Chondrocyte (in vitro differentiated cells): ENCODE data around the gene GRM5. TPM values are rescaled to one million over a fixed set of nuclear protein-coding genes. Genes with fewer than 3 reads are reported as not detected.

Source experiments
- DNase-seq: peaks from one replicate; pipeline ENCODE4 v3.0.0; 2021; ENCODE audit warnings: mixed read lengths, low spot score
- H3K27ac Mint-ChIP-seq: one replicate; pipeline ENCODE4 v1.8.0; 2021; ENCODE audit warnings: mild to moderate bottlenecking, moderate library complexity, mixed read lengths; ENCODE audit not compliant: unreplicated experiment
- H3K27me3 Mint-ChIP-seq: 2 replicates; pipeline ENCODE4 v1.8.0; 2021; ENCODE audit warnings: low read depth, mixed read lengths
- H3K36me3 Mint-ChIP-seq: 2 replicates; pipeline ENCODE4 v1.8.0; 2021; ENCODE audit warnings: low read depth, mixed read lengths
- H3K4me1 Mint-ChIP-seq: 2 replicates; pipeline ENCODE4 v1.8.0; 2021; ENCODE audit warnings: low read depth, mild to moderate bottlenecking, mixed read lengths
- H3K4me3 Mint-ChIP-seq: one replicate; pipeline ENCODE4 v1.8.0; 2021; ENCODE audit warnings: mild to moderate bottlenecking, moderate library complexity, mixed read lengths; ENCODE audit not compliant: unreplicated experiment
- H3K9me3 Mint-ChIP-seq: 2 replicates; pipeline ENCODE4 v1.8.0; 2021; ENCODE audit warnings: low read depth, mixed read lengths
- total RNA-seq: library from RNA; stranded (reverse); gene quantifications from 3 replicates; pipeline ENCODE4 v1.2.1, GENCODE V29; 2021
- TF ChIP-seq, protein P1 (sequence below): fragments of 200-600 bp; sonication (generic); IDR thresholded peaks from 2 replicates; pipeline ENCODE4 v1.5.0; 2021; ENCODE audit warnings: antibody characterized with exemption, mild to moderate bottlenecking, moderate library complexity

GRM5 gene
- total RNA-seq, 1 donor from 2014 or later = 0.52 TPM

DNA sequence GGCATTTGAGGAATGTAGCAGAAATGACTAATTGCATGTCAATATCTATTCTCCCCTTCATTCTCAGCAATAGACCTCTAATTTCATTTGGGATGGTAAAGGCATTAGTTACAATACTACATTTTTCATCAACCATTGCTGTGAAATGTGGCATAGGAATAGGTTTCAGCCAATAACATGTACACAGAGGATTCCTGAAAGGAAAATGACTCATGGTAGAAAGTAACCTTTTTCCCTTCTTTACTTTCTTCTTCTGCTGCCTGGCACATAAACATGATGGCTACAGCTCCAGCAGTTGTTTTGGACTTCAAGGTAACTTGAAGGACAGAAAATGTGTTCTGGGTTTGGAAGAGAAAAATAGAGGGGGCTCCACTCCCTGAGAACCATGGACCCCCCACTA lies 496.4 kb downstream of the GRM5 start:
- H3K27me3 Mint-ChIP-seq = peaks cover 32% of the 10 kb centered on the region
- DNase-seq = no peak

DNA sequence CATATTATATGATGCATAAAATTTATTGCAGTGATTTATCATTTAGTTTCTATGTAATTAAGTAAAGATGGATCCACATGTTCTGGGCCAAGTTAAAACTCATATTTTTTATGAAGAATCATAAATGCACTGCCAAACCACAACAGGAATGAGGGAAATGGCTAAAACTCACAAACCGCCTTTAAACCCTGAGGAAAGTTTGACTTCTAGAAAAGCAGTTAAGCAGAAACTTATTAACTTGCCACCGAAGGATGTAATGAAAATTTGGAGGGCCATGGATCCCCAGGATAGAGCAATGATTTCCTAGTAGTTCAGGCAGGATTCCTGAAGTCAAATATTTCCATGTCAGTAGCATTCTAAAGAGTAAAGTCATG lies 510.0 kb downstream of the GRM5 start:
- Mint-ChIP-seq H3K27ac (no peak overlapping the region), H3K9me3 (no peaks in the 10 kb centered on the region), H3K36me3 (no peaks in the 10 kb centered on the region), H3K4me1 (peaks cover 8% of the 10 kb centered on the region), H3K4me3 (no peak overlapping the region), H3K27me3 (peaks cover 31% of the 10 kb centered on the region)
- DNase-seq = no peak
- TF ChIP-seq, protein P1, sequence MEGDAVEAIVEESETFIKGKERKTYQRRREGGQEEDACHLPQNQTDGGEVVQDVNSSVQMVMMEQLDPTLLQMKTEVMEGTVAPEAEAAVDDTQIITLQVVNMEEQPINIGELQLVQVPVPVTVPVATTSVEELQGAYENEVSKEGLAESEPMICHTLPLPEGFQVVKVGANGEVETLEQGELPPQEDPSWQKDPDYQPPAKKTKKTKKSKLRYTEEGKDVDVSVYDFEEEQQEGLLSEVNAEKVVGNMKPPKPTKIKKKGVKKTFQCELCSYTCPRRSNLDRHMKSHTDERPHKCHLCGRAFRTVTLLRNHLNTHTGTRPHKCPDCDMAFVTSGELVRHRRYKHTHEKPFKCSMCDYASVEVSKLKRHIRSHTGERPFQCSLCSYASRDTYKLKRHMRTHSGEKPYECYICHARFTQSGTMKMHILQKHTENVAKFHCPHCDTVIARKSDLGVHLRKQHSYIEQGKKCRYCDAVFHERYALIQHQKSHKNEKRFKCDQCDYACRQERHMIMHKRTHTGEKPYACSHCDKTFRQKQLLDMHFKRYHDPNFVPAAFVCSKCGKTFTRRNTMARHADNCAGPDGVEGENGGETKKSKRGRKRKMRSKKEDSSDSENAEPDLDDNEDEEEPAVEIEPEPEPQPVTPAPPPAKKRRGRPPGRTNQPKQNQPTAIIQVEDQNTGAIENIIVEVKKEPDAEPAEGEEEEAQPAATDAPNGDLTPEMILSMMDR = no peak

More for the DNA sequence above, 496.4 kb downstream of the GRM5 start:
- Mint-ChIP-seq H3K4me1 (no peaks in the 10 kb centered on the region), H3K9me3 (no peaks in the 10 kb centered on the region), H3K36me3 (no peaks in the 10 kb centered on the region), H3K4me3 (no peak overlapping the region), H3K27ac (no peak overlapping the region)
- TF ChIP-seq, protein P1 = no peak

DNA sequence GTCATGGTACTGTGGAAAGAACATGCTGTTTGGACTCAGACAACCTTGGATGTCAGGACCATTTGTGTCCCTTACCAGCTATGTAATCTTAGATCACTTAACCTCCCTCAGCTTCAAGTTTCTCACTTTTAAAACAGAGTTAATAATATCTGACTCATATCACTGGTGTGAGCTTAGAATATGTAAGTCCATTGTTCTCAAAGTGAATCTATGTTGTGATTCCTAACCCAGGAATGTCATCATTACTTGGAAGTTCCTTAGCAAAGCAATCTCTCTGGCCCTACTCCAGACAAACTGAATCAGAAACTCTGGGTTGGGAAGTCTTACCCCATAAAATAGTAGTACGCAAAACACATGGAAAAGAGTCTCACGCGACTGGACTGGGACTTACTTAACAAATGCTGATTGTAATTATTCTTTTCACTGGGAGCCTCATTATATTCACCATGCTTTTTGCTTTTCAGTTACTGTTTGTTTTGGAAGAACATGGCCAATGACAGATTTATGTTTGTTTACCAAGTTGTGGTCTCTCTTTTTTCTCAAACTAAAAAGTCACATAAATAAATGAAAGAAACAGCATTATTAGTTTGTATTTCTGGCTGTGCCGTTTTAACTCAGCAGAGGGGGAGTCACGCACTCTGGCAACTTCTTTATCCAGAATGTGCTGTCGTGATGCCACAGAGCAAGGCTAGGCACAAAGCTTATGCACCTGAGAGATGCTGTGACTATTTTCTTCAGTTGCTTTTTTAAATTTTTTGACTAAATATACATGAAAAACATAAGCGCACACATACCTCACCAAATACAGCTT lies 510.6 kb downstream of the GRM5 start:
- DNase-seq = no peak
- Mint-ChIP-seq H3K36me3 (no peaks in the 10 kb centered on the region), H3K27ac (no peak overlapping the region), H3K9me3 (no peaks in the 10 kb centered on the region), H3K27me3 (peaks cover 30% of the 10 kb centered on the region), H3K4me1 (peaks cover 8% of the 10 kb centered on the region), H3K4me3 (no peak overlapping the region)
- TF ChIP-seq, protein P1 = no peak

DNA sequence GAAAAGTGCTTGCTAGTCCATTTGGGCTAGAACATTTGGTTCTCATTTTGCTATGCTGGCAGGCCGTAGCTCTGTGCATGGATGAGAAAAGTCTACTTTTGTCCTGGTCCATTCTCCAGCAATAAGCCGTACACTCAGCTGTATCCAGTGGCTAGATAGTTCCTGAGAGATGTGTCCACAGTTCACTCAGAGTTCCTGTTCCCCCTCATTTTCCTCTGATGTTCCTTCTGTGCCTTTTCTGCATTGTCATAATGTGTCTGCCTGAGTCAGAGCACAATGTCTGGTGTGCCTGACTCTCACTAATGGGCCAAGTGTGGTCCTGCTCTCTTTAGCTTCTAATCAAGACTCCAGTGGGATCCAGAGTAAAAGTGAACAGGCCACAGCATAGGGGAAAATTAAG lies 512.6 kb downstream of the GRM5 start:
- H3K27ac Mint-ChIP-seq = no peak overlapping the region
- DNase-seq = no peak
- peaks cover 8% of the 10 kb centered on the region for H3K4me1 Mint-ChIP-seq
- no peak overlapping the region for H3K4me3 Mint-ChIP-seq
- TF ChIP-seq, protein P1 = no peak
- no peaks in the 10 kb centered on the region for H3K9me3 Mint-ChIP-seq
- H3K27me3 Mint-ChIP-seq = peaks cover 31% of the 10 kb centered on the region
- no peaks in the 10 kb centered on the region for H3K36me3 Mint-ChIP-seq

DNA sequence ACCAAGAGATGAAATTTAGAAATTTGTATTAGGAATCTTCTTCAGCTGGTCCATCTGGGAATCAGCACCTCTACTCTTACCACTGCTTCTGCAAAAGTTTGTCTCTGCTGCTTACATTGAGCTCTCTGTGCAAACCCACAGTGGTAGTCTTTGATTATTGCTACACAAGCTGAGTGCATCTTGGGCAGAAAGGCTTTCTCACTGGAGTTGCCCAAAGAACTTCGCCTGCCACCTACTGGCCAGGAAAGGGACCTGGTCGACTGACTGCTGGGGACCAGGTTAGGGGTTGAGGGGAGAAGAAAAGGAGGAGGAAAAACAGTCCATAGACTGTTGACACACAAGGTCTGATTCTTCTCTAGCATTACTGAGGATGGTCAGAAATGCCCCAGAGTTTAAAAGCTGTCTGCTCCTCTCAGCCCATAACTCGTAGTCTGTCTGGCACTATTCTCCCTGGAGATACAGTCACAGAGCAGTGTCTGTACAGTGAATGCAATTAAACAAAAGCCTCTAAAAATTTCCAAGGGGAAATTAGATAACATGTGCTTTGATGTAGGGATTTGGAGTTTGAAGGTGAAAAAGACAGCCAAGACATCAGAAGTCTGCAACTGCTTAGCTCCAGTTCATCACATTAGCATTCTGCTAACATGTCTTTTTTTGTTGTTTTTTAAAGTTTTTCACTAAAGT lies 513.3 kb downstream of the GRM5 start:
- Mint-ChIP-seq H3K4me1 (peaks cover 8% of the 10 kb centered on the region), H3K27ac (no peak overlapping the region), H3K9me3 (no peaks in the 10 kb centered on the region), H3K4me3 (no peak overlapping the region), H3K36me3 (no peaks in the 10 kb centered on the region), H3K27me3 (peaks cover 36% of the 10 kb centered on the region)
- no peak for DNase-seq
- TF ChIP-seq, protein P1 = peak; percentile 76
